ENCODE measurements around the gene FSCN2.

- TF ChIP-seq SIN3A (IDR thresholded peaks at IDR 0.05; ENCODE audit: borderline replicate concordance, insufficient read depth, low read depth, low read length) (no peak), CTCF (IDR thresholded peaks at IDR 0.05) (no peak), POLR2AphosphoS5 (IDR thresholded peaks at IDR 0.05; ENCODE audit: low read depth, low read length) (no peak), REST (IDR thresholded peaks at IDR 0.05; ENCODE audit: insufficient read depth in 1 of 2, low read depth in 2 of 2, low read length in 1 of 2) (no peak), TCF7L2 (IDR thresholded peaks at IDR 0.05; ENCODE audit: low read depth, low read length) (no peak)
Measured at GRCh38 chr17:81561494-81561885, 33.3 kb downstream of the FSCN2 start.

Measured in Panc1 (cell line).